ENCODE results near the gene RERE.

DNA sequence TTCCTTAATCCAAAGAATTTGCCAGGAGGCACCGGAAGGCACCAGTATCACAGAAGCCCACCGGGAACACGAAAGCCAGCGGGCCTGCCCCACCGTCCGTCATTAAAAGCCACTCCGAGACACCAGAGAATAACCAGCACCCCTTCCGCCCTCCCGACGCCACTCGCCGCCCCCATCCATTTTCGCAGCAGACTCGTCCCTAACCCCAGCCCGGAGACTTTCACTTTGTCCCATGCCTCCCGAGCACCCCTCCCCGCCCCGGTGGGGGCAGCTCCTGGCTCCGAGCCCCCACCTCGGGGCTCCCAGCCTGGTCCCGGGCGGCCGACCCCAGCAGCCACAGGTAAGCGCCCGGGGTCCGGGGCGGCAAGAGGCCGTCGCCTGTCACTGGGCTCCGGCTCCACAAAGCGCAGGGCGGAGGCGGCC is 394.2 kb downstream of the RERE start:
- TF ChIP-seq POLR2AphosphoS5 (IDR thresholded peaks at IDR 0.05; ENCODE audit: insufficient read depth in 1 of 2, low read depth in 1 of 2) (no peak), POLR2A (IDR thresholded peaks at IDR 0.05) (no peak)
